WTC11 (cell line): ENCODE measurements around the gene AP5M1.

Experiments
- NR3C1 ChIP-seq: sonication (generic); formaldehyde crosslinking; conservative IDR thresholded peaks from 2 replicates; pipeline ENCODE4 v1.8.1; 2023; ENCODE audit warnings: low read depth, mild to moderate bottlenecking, missing genetic modification reagents
- TF ChIP-seq, protein P1 (sequence below): sonication (generic); formaldehyde crosslinking; IDR thresholded peaks from 2 replicates; pipeline ENCODE4 v1.8.0; 2023; ENCODE audit warnings: missing genetic modification reagents
- TF ChIP-seq, protein P2 (sequence below): sonication (generic); formaldehyde crosslinking; IDR thresholded peaks from 2 replicates; pipeline ENCODE4 v1.8.1; 2023; ENCODE audit warnings: mild to moderate bottlenecking, missing genetic modification reagents, moderate library complexity
- TF ChIP-seq, protein P3 (sequence below): fragments of 200-600 bp; IDR thresholded peaks from 2 replicates; pipeline ENCODE4 v1.8.0; 2022; ENCODE audit warnings: antibody characterized with exemption
- TF ChIP-seq, protein P4 (sequence below): sonication (generic); formaldehyde crosslinking; IDR thresholded peaks from 2 replicates; pipeline ENCODE4 v1.8.0; 2022; ENCODE audit warnings: mild to moderate bottlenecking, missing genetic modification reagents

DNA sequence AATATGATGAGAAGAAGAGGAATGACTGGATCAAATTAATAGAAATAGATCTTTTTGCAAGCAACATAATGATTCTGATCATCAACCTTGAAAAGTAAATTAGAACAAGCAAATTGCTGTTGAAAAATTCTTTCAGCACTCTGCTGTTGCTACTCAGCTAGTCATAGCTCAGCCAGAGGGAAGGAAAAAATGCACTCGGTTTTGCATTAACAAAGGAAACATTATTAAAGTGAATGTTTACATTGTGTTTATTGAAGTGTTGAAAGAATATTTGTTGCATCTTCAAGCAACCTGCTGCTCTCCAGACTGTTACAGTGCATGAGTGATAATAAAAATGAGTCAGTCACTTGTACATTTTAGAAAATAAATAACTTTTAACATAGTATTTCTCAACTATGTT, 26.5 kb downstream of the AP5M1 start:
- TF ChIP-seq, protein P1, sequence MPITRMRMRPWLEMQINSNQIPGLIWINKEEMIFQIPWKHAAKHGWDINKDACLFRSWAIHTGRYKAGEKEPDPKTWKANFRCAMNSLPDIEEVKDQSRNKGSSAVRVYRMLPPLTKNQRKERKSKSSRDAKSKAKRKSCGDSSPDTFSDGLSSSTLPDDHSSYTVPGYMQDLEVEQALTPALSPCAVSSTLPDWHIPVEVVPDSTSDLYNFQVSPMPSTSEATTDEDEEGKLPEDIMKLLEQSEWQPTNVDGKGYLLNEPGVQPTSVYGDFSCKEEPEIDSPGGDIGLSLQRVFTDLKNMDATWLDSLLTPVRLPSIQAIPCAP (CRISPR knock-in tag): no peak
- TF ChIP-seq, protein P2, sequence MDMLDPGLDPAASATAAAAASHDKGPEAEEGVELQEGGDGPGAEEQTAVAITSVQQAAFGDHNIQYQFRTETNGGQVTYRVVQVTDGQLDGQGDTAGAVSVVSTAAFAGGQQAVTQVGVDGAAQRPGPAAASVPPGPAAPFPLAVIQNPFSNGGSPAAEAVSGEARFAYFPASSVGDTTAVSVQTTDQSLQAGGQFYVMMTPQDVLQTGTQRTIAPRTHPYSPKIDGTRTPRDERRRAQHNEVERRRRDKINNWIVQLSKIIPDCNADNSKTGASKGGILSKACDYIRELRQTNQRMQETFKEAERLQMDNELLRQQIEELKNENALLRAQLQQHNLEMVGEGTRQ (CRISPR knock-in tag): no peak
- TF ChIP-seq, protein P3, sequence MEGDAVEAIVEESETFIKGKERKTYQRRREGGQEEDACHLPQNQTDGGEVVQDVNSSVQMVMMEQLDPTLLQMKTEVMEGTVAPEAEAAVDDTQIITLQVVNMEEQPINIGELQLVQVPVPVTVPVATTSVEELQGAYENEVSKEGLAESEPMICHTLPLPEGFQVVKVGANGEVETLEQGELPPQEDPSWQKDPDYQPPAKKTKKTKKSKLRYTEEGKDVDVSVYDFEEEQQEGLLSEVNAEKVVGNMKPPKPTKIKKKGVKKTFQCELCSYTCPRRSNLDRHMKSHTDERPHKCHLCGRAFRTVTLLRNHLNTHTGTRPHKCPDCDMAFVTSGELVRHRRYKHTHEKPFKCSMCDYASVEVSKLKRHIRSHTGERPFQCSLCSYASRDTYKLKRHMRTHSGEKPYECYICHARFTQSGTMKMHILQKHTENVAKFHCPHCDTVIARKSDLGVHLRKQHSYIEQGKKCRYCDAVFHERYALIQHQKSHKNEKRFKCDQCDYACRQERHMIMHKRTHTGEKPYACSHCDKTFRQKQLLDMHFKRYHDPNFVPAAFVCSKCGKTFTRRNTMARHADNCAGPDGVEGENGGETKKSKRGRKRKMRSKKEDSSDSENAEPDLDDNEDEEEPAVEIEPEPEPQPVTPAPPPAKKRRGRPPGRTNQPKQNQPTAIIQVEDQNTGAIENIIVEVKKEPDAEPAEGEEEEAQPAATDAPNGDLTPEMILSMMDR: no peak
- no peak for TF ChIP-seq NR3C1
- TF ChIP-seq, protein P4, sequence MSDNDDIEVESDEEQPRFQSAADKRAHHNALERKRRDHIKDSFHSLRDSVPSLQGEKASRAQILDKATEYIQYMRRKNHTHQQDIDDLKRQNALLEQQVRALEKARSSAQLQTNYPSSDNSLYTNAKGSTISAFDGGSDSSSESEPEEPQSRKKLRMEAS: no peak
